SU-DHL-6 (cell line): Measurements from ENCODE around the gene SLC13A4.

Source experiments
- EZH2phosphoT487 ChIP-seq: fragments of 200-600 bp; sonication (generic), shearing (Covaris generic); conservative IDR thresholded peaks from 2 replicates; pipeline ENCODE4 v1.6.1; 2018; ENCODE audit warnings: mild to moderate bottlenecking, antibody characterized with exemption, low read length, moderate library complexity, mixed read lengths
- TF ChIP-seq, protein P1 (sequence below): fragments of 200-600 bp; sonication (generic); IDR thresholded peaks from one replicate; pipeline ENCODE4 v1.5.1; 2017; ENCODE audit warnings: antibody characterized with exemption, mild to moderate bottlenecking, low read length, moderate library complexity; ENCODE audit not compliant: insufficient read depth, poor library complexity, severe bottlenecking

DNA sequence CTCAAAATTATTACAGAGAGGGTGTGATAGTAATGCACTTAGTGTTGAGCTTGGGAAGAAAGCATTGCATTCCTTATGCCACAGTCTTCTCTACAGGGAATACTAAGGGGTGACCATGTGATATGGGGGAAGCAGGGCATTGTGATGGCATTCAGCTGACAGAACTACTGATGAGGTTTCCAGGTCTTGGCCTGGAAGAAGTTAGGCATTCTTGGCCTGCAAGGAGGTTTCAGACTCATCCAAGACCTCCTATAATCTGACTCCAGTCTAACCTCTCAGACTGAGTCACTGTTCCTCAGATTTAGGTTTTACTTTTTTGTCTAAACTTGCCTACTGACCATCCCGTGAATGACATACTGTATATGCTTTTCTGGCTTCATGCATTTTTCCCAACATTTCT, 57.8 kb downstream of the SLC13A4 start:
- TF ChIP-seq, protein P1, sequence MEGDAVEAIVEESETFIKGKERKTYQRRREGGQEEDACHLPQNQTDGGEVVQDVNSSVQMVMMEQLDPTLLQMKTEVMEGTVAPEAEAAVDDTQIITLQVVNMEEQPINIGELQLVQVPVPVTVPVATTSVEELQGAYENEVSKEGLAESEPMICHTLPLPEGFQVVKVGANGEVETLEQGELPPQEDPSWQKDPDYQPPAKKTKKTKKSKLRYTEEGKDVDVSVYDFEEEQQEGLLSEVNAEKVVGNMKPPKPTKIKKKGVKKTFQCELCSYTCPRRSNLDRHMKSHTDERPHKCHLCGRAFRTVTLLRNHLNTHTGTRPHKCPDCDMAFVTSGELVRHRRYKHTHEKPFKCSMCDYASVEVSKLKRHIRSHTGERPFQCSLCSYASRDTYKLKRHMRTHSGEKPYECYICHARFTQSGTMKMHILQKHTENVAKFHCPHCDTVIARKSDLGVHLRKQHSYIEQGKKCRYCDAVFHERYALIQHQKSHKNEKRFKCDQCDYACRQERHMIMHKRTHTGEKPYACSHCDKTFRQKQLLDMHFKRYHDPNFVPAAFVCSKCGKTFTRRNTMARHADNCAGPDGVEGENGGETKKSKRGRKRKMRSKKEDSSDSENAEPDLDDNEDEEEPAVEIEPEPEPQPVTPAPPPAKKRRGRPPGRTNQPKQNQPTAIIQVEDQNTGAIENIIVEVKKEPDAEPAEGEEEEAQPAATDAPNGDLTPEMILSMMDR, result no peak
- TF ChIP-seq EZH2phosphoT487, result no peak
